HepG2 (cell line): ENCODE data around the gene CTF1. TPM values are rescaled to one million over a fixed set of nuclear protein-coding genes. Genes with fewer than 3 reads are reported as not detected.

Experiments used
- CENPBD1 ChIP-seq: sonication (generic); formaldehyde crosslinking; IDR thresholded peaks from 2 replicates; pipeline ENCODE4 v1.8.0; 2022; ENCODE audit warnings: missing genetic modification reagents, low read depth, mild to moderate bottlenecking, borderline replicate concordance
- EZH2 ChIP-seq: conservative IDR thresholded peaks from 2 replicates; pipeline ENCODE4 v1.6.1; 2012; ENCODE audit warnings: mild to moderate bottlenecking, low read depth, low read length, moderate library complexity
- HMG20B ChIP-seq: conservative IDR thresholded peaks from 2 replicates; pipeline ENCODE4 v1.6.1; 2016; ENCODE audit warnings: missing genetic modification reagents, missing compliant biosample characterization
- IRF2 ChIP-seq: IDR thresholded peaks from 2 replicates; pipeline ENCODE4 v1.6.1; 2018; ENCODE audit warnings: missing genetic modification reagents, missing compliant biosample characterization
- MED8 ChIP-seq: sonication (generic); formaldehyde crosslinking; IDR thresholded peaks from 2 replicates; pipeline ENCODE4 v1.8.1; 2023; ENCODE audit warnings: mild to moderate bottlenecking, missing genetic modification reagents; ENCODE audit not compliant: insufficient replicate concordance
- MIXL1 ChIP-seq: IDR thresholded peaks from 2 replicates; pipeline ENCODE4 v1.6.1; 2016
- NFE2L1 ChIP-seq: sonication (generic); formaldehyde crosslinking; IDR thresholded peaks from 2 replicates; pipeline ENCODE4 v1.4.0; 2020; ENCODE audit warnings: missing genetic modification reagents, mild to moderate bottlenecking, borderline replicate concordance
- NFIB ChIP-seq: sonication (generic); formaldehyde crosslinking; IDR thresholded peaks from 2 replicates; pipeline ENCODE4 v1.9.0; 2021; ENCODE audit warnings: missing genetic modification reagents, mild to moderate bottlenecking, borderline replicate concordance
- NKX3-1 ChIP-seq: sonication (generic); formaldehyde crosslinking; IDR thresholded peaks from 2 replicates; pipeline ENCODE4 v1.5.0; 2020; ENCODE audit warnings: missing genetic modification reagents
- SOX5 ChIP-seq: IDR thresholded peaks from 2 replicates; pipeline ENCODE4 v1.6.1; 2016; ENCODE audit warnings: borderline replicate concordance
- TRIM22 ChIP-seq: fragments of 450-650 bp; IDR thresholded peaks from 2 replicates; pipeline ENCODE4 v1.6.1; 2017
- ZNF251 ChIP-seq: sonication (generic); formaldehyde crosslinking; IDR thresholded peaks from 2 replicates; pipeline ENCODE4 v1.9.0; 2021; ENCODE audit warnings: mild to moderate bottlenecking, missing genetic modification reagents
- ZNF30 ChIP-seq: sonication (generic); formaldehyde crosslinking; IDR thresholded peaks from 2 replicates; pipeline ENCODE4 v1.5.0; 2020; ENCODE audit warnings: mild to moderate bottlenecking, missing genetic modification reagents
- ZNF343 ChIP-seq: sonication (generic); formaldehyde crosslinking; IDR thresholded peaks from 2 replicates; pipeline ENCODE4 v1.4.0; 2020; ENCODE audit warnings: mild to moderate bottlenecking, missing genetic modification reagents
- ZNF441 ChIP-seq: sonication (generic); formaldehyde crosslinking; IDR thresholded peaks from 2 replicates; pipeline ENCODE4 v1.7.0; 2021; ENCODE audit warnings: missing genetic modification reagents, borderline replicate concordance
- ZNF451 ChIP-seq: sonication (generic); formaldehyde crosslinking; IDR thresholded peaks from 2 replicates; pipeline ENCODE4 v1.5.0; 2020; ENCODE audit warnings: mild to moderate bottlenecking, missing genetic modification reagents
- ZNF616 ChIP-seq: sonication (generic); formaldehyde crosslinking; IDR thresholded peaks from 2 replicates; pipeline ENCODE4 v1.5.0; 2020; ENCODE audit warnings: low read depth, mild to moderate bottlenecking, missing genetic modification reagents
- ZNF788 ChIP-seq: sonication (generic); formaldehyde crosslinking; IDR thresholded peaks from 2 replicates; pipeline ENCODE4 v1.5.0; 2020; ENCODE audit warnings: mild to moderate bottlenecking, missing genetic modification reagents, borderline replicate concordance
- ZNF841 ChIP-seq: sonication (generic); formaldehyde crosslinking; IDR thresholded peaks from 2 replicates; pipeline ENCODE4 v1.8.1; 2023; ENCODE audit warnings: missing genetic modification reagents, borderline replicate concordance
- ZSCAN31 ChIP-seq: sonication (generic); formaldehyde crosslinking; IDR thresholded peaks from 2 replicates; pipeline ENCODE4 v1.5.0; 2020; ENCODE audit warnings: low read depth, mild to moderate bottlenecking, missing genetic modification reagents
- polyA plus RNA-seq, 8 experiments: library from polyadenylated mRNA; depleted of rRNA in 3 of 8; stranded (reverse) in 7 of 8; unstranded in 1 of 8; fragments of >200 nt; fragmentation: Illumina TruSeq in 4 of 8; extraction: Trizol in 4 of 8; gene quantifications; 2 replicates each; pipeline versions ENCODE4 v1.2.1 to v1.2.3, GENCODE V29; 2011 to 2016; ENCODE audit warnings: low read depth in 4 of 8, missing spikeins in 1 of 8, mixed read lengths in 1 of 8; ENCODE audit not compliant: insufficient read depth in 1 of 8
- total RNA-seq, 5 experiments: library from RNA; depleted of rRNA; stranded (reverse); fragments of >200 nt; fragmentation: Illumina TruSeq; extraction: Trizol; gene quantifications; 2 replicates each; pipeline ENCODE4 v1.2.3, GENCODE V29; 2016; ENCODE audit warnings: low read depth in 1 of 5
- TF ChIP-seq, protein P1 (sequence below): sonication (generic); formaldehyde crosslinking; IDR thresholded peaks from 2 replicates; pipeline ENCODE4 v1.5.1; 2020; ENCODE audit warnings: mild to moderate bottlenecking, missing genetic modification reagents, moderate library complexity
- TF ChIP-seq, protein P2 (sequence below): sonication (generic); formaldehyde crosslinking; IDR thresholded peaks from 2 replicates; pipeline ENCODE4 v1.4.0; 2020; ENCODE audit warnings: low read depth, mild to moderate bottlenecking, missing genetic modification reagents

CTF1 gene
- total and polyA plus RNA-seq, 2 of the 13 experiments (the other 11 are each of a cell fraction or from before 2014, with no cell fraction given), result 0.13 to 1.8 TPM

DNA sequence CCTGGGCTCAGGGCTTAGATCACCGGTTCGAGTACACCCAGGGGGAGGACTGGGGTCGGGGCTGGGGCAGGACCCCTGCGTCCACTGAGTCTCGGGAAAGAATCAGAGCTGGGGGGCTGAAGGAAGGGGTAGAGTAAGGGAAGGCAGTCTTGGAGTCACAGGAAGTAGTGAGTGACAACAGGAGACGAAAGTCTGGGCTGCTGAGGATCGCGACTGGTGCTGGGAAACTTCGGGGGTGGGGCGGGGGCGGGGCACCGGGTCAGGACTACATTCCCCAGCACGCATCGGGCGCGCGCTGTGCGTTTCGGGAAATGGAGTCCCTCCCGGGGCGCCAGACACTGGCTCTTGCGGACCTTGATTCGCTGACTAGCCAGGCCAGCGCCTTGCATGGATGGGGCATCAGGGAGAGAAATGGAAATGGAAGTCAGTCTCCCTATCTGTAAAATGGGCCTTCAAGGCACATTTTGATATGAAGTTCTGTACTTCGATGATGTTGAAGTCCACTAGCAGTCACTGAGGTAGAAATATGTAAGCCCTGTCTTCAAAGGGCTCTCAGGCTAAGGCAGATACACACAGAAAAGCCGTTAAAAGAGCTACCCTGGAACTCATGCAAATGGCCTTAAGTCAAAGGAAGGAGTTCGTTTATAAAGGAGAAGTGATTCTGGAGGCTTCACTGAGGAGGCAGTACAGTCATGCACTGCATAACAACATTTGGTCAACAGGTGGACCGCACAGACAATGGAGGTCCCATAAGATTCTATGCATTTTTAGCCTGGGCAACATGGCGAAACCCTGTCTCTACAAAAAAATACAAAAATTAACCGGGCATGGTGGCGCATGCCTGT lies 697 bp downstream of the CTF1 start (continued):
- TF ChIP-seq NKX3-1 (CRISPR knock-in tag) (no peak), ZNF451 (CRISPR knock-in tag) (no peak; the same call in 1 of the 2 replicates), NFE2L1 (CRISPR knock-in tag) (no peak), MED8 (no peak), IRF2 (CRISPR knock-in tag) (peak; percentile 94), ZNF616 (no peak), ZSCAN31 (CRISPR knock-in tag) (peak; percentile 59; the same call in 1 of the 2 replicates), ZNF841 (CRISPR knock-in tag) (no peak), ZNF441 (CRISPR knock-in tag) (no peak; the same call in 1 of the 2 replicates), SOX5 (CRISPR knock-in tag) (no peak; the same call in 1 of the 2 replicates), ZNF30 (CRISPR knock-in tag) (no peak), EZH2 (no peak), ZNF251 (CRISPR knock-in tag) (no peak), TRIM22 (no peak), HMG20B (no peak), MIXL1 (CRISPR knock-in tag) (no peak), ZNF343 (no peak), NFIB (no peak), ZNF788 (CRISPR knock-in tag) (no peak), CENPBD1 (CRISPR knock-in tag) (no peak)
- TF ChIP-seq, protein P1, sequence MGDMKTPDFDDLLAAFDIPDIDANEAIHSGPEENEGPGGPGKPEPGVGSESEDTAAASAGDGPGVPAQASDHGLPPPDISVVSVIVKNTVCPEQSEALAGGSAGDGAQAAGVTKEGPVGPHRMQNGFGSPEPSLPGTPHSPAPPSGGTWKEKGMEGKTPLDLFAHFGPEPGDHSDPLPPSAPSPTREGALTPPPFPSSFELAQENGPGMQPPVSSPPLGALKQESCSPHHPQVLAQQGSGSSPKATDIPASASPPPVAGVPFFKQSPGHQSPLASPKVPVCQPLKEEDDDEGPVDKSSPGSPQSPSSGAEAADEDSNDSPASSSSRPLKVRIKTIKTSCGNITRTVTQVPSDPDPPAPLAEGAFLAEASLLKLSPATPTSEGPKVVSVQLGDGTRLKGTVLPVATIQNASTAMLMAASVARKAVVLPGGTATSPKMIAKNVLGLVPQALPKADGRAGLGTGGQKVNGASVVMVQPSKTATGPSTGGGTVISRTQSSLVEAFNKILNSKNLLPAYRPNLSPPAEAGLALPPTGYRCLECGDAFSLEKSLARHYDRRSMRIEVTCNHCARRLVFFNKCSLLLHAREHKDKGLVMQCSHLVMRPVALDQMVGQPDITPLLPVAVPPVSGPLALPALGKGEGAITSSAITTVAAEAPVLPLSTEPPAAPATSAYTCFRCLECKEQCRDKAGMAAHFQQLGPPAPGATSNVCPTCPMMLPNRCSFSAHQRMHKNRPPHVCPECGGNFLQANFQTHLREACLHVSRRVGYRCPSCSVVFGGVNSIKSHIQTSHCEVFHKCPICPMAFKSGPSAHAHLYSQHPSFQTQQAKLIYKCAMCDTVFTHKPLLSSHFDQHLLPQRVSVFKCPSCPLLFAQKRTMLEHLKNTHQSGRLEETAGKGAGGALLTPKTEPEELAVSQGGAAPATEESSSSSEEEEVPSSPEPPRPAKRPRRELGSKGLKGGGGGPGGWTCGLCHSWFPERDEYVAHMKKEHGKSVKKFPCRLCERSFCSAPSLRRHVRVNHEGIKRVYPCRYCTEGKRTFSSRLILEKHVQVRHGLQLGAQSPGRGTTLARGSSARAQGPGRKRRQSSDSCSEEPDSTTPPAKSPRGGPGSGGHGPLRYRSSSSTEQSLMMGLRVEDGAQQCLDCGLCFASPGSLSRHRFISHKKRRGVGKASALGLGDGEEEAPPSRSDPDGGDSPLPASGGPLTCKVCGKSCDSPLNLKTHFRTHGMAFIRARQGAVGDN, result no peak
- TF ChIP-seq, protein P2, sequence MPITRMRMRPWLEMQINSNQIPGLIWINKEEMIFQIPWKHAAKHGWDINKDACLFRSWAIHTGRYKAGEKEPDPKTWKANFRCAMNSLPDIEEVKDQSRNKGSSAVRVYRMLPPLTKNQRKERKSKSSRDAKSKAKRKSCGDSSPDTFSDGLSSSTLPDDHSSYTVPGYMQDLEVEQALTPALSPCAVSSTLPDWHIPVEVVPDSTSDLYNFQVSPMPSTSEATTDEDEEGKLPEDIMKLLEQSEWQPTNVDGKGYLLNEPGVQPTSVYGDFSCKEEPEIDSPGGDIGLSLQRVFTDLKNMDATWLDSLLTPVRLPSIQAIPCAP (CRISPR knock-in tag), result no peak
